Activated naive CD4-positive, alpha-beta T cell treated with anti-CD3 and anti-CD28 coated beads, Interleukin-2, amount 50 U/mL, for 72 hours (primary cell): ENCODE data around the gene PROX1. TPM values are rescaled to one million over a fixed set of nuclear protein-coding genes. Genes with fewer than 3 reads are reported as not detected.

ENCODE experiments used
- ATAC-seq, 2 donors: fragments of 150-1000 bp; cut with Tn5 transposase; 2 replicates each; pipeline ENCODE4 v1.10.0; 2021; ENCODE audit warnings: mild to moderate bottlenecking in 2 of 2, moderate library complexity in 2 of 2
- DNase-seq, 2 donors: peaks; one replicate each; pipeline ENCODE4 v3.0.0; 2021 to 2022; ENCODE audit warnings: low spot score in 2 of 2
- H3K27ac Mint-ChIP-seq, 2 donors: one replicate each; pipeline ENCODE4 v1.8.0; 2022; ENCODE audit warnings: mild to moderate bottlenecking in 2 of 2, mixed read lengths in 2 of 2
- H3K36me3 Mint-ChIP-seq, 2 donors: one replicate each; pipeline ENCODE4 v1.8.0; 2022; ENCODE audit warnings: mixed read lengths in 2 of 2
- H3K9me3 Mint-ChIP-seq, 2 donors: one replicate each; pipeline ENCODE4 v1.8.0; 2022; ENCODE audit warnings: mixed read lengths in 2 of 2
- total RNA-seq, 2 donors: library from RNA; stranded (reverse); gene quantifications; one replicate each; pipeline ENCODE4 v1.2.3, GENCODE V29; 2022

Gene PROX1
- total RNA-seq, 2 donors from 2014 or later: 0.08 to 0.34 TPM

GRCh38 chr1:213973129-213973528 lies 14.6 kb upstream of the PROX1 start:
- DNase-seq (no peak), ATAC-seq (peak; percentile 41 to 55)
- H3K36me3 Mint-ChIP-seq: peaks cover 0 to 5% of the 10 kb centered on the region in 2 donors
- peaks cover 0 to 4% of the 10 kb centered on the region in 2 donors for H3K9me3 Mint-ChIP-seq
- H3K27ac Mint-ChIP-seq: no peak overlapping the region

GRCh38 chr1:213976665-213977485 lies 10.9 kb upstream of the PROX1 start:
- Mint-ChIP-seq H3K36me3 (peaks cover 7 to 27% of the 10 kb centered on the region in 2 donors), H3K27ac (no peak overlapping the region), H3K9me3 (peaks cover 0 to 4% of the 10 kb centered on the region in 2 donors)
- DNase-seq (no peak), ATAC-seq (no peak)

- ATAC-seq: no peak
- DNase-seq: no peak
Observed at GRCh38 chr1:213977486-213977842, 10.3 kb upstream of the PROX1 start.

GRCh38 chr1:213977909-213978308 lies 9.9 kb upstream of the PROX1 start:
- H3K36me3 Mint-ChIP-seq: peaks cover 7 to 33% of the 10 kb centered on the region in 2 donors

More at GRCh38 chr1:213977486-213977842, 10.3 kb upstream of the PROX1 start:
- Mint-ChIP-seq H3K36me3 (peaks cover 7 to 33% of the 10 kb centered on the region in 2 donors), H3K9me3 (peaks cover 0 to 4% of the 10 kb centered on the region in 2 donors), H3K27ac (no peak overlapping the region)

DNA sequence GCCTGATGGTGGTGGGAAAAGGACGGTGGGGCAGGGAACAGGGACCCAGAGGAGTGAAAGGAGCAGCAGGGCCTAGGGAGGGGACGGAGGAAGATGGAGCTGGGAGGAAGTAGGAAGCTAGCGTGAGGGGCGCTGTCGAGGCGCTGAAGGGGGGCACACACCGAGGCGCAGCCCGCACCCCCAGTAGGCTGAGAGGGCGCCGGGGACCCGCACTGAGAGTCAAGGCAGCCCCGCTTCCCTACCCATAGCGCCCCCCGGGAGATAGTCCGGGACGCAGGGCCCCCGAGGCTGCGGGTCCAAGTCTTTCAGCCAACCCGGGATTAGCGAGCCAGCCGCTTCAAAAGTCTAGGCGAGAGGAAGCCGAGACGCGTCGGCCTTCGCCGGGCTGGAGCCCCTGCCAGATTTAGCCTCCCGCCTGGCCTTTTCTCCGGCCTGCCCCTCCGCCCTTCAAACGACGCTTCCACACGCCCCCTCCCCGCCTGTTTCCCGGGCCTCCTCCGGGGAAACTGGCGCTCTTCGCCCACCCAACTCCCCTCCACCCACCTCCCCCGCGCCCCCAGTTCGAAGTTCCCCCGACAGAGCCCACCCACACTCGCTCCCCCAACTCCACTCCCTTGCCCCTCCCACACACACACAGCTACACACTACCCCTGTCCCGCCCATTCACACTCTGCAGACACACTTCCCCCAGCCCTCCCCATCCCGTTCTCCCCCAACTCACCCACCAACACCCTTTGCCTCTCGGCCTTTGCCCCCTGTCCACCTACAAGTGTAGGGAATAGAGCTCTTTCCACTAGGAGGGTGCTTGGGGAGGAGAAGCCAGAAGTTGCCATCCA lies 7.8 kb upstream of the PROX1 start:
- no peak for DNase-seq
- peaks cover 0 to 4% of the 10 kb centered on the region in 2 donors for H3K9me3 Mint-ChIP-seq
- no peak overlapping the region for H3K27ac Mint-ChIP-seq
- ATAC-seq: no peak
- H3K36me3 Mint-ChIP-seq: peaks cover 7 to 46% of the 10 kb centered on the region in 2 donors

More at GRCh38 chr1:213977909-213978308, 9.9 kb upstream of the PROX1 start:
- H3K9me3 Mint-ChIP-seq: peaks cover 0 to 4% of the 10 kb centered on the region in 2 donors
- DNase-seq (no peak), ATAC-seq (no peak)
- H3K27ac Mint-ChIP-seq: no peak overlapping the region

DNA sequence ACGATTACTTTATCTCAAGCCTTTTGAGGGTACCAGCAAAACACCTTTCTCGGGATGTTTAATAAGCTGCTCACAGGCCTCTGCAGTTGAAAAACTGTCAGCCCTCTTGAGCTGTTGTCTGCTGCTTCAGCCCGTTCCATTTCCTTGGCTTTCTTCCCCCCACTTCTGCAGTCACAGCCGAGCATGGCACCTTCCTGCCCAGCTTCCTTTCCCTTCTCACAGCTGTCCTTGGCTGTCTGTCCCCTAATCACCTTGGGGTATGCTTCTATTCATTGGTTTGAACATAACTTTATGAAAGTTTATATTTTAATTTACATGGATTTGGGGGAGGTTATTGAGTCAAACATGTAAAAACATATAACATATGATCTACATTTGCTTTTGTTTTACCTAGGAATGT lies 6.9 kb upstream of the PROX1 start:
- no peak overlapping the region for H3K27ac Mint-ChIP-seq

GRCh38 chr1:213982289-213982671 lies 5.5 kb upstream of the PROX1 start:
- ATAC-seq (no peak), DNase-seq (no peak)
- Mint-ChIP-seq H3K27ac (no peak overlapping the region), H3K9me3 (peaks cover 0 to 4% of the 10 kb centered on the region in 2 donors), H3K36me3 (peaks cover 7 to 54% of the 10 kb centered on the region in 2 donors)

More for the DNA sequence above, 6.9 kb upstream of the PROX1 start:
- Mint-ChIP-seq H3K9me3 (peaks cover 0 to 4% of the 10 kb centered on the region in 2 donors), H3K36me3 (peaks cover 7 to 46% of the 10 kb centered on the region in 2 donors)
- DNase-seq (no peak), ATAC-seq (no peak)

GRCh38 chr1:213982672-213983492 lies 4.9 kb upstream of the PROX1 start:
- H3K36me3 Mint-ChIP-seq: peaks cover 7 to 51% of the 10 kb centered on the region in 2 donors
- H3K27ac Mint-ChIP-seq: no peak overlapping the region
- no peak for ATAC-seq
- peaks cover 0 to 4% of the 10 kb centered on the region in 2 donors for H3K9me3 Mint-ChIP-seq
- peak in 1 of 2 donors; percentile 9 for DNase-seq

DNA sequence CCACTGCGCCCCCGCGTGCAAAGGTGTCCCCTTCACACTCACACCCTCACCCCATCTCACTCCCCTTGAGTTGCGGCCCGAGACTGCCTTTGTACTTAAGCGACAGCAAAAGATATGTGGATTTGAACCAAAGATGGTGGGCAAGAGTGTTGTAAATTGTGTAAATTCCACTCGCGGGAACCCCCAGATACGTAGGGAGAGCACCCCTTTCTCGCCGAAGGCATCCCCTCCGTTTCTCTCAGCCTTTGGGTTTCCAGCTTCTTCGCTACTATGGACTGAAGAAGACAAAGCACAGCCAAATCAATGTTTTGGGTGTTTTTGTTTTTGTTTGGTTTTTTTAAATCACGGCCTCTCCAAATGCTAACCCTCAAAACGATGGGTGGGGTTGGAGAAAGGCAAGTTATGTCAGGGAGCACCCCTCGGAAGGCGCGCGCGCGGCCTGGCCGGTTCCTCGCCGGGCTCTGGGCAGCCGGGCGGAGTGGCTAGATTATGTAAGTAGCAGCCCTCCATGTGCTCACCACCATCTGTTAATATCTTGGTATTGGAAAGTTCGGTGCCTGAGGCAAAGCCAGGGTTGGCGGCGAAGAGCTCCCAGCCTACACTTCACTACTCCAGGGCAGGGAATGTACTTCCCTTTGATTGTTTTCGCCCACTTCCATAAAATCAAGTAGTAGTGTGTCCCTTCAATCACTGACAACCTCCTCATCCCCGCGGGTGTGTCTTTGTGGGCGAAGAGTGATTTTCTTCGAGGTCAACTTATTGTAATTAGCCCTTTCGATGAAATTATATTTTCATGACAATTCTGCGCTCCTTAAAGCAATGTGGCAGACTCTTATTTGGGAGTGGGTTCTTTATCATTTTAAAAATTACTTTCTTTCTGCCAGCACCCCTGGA lies 4.0 kb upstream of the PROX1 start:
- H3K27ac Mint-ChIP-seq: no peak overlapping the region
- H3K36me3 Mint-ChIP-seq: peaks cover 6 to 47% of the 10 kb centered on the region in 2 donors
- ATAC-seq (no peak), DNase-seq (peak in 1 of 2 donors; percentile 11)
- peaks cover 0 to 4% of the 10 kb centered on the region in 2 donors for H3K9me3 Mint-ChIP-seq

DNA sequence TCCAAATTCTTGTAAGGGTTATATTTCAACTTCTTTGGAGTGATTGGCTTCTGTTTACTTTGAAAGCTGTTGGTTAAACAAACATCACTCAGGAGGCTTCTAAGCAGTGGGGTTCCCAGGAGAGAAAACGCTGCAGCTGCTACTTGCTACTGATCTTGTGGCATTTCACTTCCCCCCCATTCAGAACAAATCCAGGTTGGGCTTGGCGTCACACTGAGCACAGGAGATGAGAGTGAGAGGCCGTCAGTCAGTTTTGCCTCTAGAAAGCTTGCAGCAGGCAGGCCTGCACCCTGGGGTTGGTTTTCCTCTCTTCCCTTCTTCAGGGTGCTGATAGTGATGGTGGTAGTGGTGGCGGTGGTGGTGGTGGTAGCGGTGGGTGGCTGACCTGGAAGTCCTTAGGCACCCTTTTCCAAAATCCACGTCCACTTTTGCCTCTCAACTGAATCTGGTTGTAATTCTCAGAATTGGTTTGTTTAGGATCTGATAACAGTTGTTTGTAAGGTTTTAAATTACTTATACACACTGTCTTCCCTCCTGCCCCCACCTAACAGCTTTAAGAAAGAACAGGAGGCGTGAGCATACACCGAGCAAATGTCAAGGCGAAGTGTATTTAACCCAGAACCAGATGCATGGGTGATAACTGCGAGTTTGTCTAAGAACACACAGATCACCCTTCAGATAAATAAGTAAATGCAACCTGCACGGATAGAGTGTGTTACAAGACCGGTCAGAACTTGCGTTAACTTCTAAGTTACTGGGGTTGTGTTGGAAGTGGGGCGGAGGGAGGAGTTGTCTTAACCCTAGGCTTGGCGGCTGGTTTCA lies 3.2 kb upstream of the PROX1 start:
- peaks cover 8 to 38% of the 10 kb centered on the region in 2 donors for H3K36me3 Mint-ChIP-seq
- ATAC-seq (no peak), DNase-seq (peak in 1 of 2 donors; percentile 9)
- H3K27ac Mint-ChIP-seq: no peak overlapping the region
- H3K9me3 Mint-ChIP-seq: peaks cover 0 to under 1% of the 10 kb centered on the region in 2 donors

GRCh38 chr1:213985209-213986019 lies 2.4 kb upstream of the PROX1 start:
- H3K36me3 Mint-ChIP-seq: peaks cover 8 to 38% of the 10 kb centered on the region in 2 donors
- ATAC-seq (peak in 1 of 2 donors; percentile 39), DNase-seq (peak in 1 of 2 donors; percentile 38)
- H3K27ac Mint-ChIP-seq: peak overlapping the region in 1 of 2 donors; percentile 69
- H3K9me3 Mint-ChIP-seq: no peaks in the 10 kb centered on the region

DNA sequence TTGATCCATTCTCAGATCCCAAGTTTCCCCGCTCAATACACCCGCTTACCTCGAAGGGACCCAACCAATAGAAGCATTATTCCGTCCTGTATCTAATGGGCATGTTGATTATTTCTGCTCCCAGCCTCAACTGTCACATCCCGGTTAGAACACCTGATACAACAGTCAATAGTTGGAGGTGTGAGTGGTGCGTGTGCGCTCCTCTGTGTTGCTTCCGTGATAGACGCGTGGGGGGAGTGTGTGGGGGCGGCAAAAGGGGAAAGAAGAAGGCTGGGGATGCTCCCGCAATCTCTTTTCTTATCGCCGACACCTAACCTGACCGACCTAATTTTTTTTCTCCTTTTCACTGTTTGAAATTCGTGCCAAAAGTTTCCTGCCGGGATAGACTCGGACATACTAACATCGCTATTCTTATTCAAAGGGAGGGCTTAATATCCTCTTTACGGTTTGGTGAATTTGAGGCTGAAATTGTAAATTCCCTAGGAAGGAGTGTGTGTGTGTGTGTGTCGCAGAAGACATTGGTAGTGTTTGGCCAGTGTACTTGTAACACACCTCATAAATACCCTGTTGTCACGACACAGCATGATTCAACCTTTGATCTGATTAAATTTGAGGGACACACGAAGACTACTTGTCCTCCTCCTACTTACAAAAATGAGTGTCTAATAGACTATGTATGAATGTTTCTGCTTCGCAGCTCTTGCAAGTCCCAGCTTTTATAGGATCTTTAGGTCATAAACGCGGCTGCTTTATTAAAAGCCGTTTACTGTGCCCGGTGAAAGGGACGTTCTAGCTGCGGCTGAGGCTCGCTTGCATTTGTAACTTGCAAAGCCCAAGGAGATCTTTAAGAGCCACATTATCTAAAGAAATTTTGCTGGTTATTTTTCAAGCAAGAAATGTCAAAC lies 1.5 kb upstream of the PROX1 start:
- ATAC-seq (no peak), DNase-seq (no peak)
- Mint-ChIP-seq H3K9me3 (no peaks in the 10 kb centered on the region), H3K27ac (peak overlapping the region in 1 of 2 donors; percentile 69), H3K36me3 (peaks cover 8 to 32% of the 10 kb centered on the region in 2 donors)

- Mint-ChIP-seq H3K36me3 (peaks cover 8 to 26% of the 10 kb centered on the region in 2 donors), H3K9me3 (no peaks in the 10 kb centered on the region), H3K27ac (no peak overlapping the region)
- ATAC-seq (no peak), DNase-seq (no peak)
Observed at GRCh38 chr1:213986925-213987250, 885 bp upstream of the PROX1 start.
